ENCODE measurements around the gene TP53TG5. TPM values are rescaled to one million over a fixed set of nuclear protein-coding genes. Genes with fewer than 3 reads are reported as not detected.

The TP53TG5 gene
- total RNA-seq = 3.2 TPM in 1 of 2 replicates, not detected in the other

GRCh38 chr20:45378191-45378590 is at the start of gene TP53TG5:
TP53TG5 (minus strand) TSS chr20:45378325; CDS start chr20:45378236, 89 bp downstream.

DNA sequence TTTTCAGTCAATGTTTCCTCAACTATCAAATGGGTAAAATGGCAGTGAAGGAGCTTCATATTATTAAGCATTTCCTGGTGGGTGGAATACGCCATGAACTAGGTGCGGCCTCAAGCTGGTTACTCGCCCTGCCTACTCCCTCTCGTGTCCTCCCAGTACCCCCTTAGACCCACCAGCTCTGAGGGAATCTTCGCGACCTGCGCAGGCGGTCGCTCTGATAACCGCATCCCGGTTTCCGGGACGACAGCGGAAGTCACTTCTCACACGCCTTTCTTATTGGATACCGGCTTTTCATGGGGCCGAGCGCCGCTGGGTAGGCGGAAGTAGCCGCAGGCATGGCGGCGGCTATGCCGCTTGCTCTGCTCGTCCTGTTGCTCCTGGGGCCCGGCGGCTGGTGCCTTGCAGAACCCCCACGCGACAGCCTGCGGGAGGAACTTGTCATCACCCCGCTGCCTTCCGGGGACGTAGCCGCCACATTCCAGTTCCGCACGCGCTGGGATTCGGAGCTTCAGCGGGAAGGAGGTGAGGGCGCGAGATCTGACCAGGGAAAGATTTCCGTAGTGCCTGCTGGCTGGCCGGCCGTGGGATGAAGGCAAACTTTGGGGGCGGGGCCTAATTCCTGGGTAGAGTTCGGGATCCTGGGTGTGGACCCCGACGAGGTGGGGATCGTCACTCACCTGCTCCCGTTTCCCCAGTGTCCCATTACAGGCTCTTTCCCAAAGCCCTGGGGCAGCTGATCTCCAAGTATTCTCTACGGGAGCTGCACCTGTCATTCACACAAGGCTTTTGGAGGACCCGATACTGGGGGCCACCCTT is 37.9 kb upstream of the TP53TG5 start, which contains the start of gene PIGT:
Gene PIGT, plus strand, starts transcription at position 320 of the 816 bp plus-strand sequence. Its CDS starts 16 bp downstream, at position 336.

GRCh38 chr20:45407783-45408645 is 29.9 kb upstream of the TP53TG5 start, which contains the start of gene DBNDD2:
DBNDD2 (plus strand) TSS chr20:45408289; CDS start chr20:45408468, 179 bp downstream.

GRCh38 chr20:45362804-45363610 is 15.1 kb downstream of the TP53TG5 start, which contains the start of gene SYS1:
SYS1 (plus strand) TSS chr20:45363156; CDS start chr20:45363532, 376 bp downstream.

DNA sequence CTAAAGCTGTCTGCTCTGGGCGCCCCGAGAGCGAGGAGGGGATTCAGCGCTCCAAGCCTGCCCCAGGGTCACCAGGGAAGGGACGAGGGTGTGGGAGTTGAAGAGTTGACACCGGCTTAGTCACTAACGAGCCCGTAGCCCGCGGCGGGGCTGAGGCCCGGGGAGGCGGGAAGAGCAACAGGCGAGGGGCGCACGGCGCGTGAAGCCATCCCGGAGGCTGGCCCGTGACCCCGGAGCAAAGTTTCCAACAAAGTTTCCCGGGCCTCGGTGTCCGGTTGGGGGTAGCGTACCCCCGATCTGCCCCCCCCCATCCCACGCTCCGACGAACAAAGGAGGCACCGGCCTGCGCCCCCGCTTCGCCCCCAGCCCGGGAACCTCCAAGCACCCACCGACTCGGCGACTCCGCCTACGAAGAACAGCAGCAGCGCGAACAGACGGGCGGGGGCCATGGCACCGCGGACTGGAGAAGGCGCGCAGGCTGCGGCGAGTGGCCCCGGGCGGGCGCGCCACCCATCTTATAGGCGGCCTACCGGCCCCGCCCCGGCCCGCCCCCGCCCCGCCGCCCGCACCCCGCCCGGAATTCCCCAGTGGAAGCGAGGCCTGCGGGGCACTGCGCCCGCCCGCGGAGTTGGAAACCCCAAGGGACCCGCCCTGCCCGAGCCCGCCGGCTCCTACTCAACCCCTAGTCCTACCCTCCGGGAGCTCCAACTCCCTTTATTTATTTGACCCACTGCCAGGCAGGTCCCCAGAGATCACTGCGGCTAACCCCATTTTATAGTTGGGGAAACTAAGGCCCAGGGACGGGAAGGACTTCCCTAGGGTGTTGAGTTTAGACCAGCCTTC is 30.0 kb downstream of the TP53TG5 start, which contains the start of gene SDC4:
Gene SDC4, minus strand, starts transcription at position 489 of the 843 bp plus-strand sequence. Its CDS starts 40 bp downstream, at position 449.

Other genes with a start within 250 kb of the TP53TG5 start
- gene PI3, start 203.4 kb downstream of the TP53TG5 start, total RNA-seq = not detected in 2 replicates
- gene SEMG1, start 171.3 kb downstream of the TP53TG5 start, total RNA-seq = not detected in 2 replicates
- gene SEMG2, start 157.0 kb downstream of the TP53TG5 start, total RNA-seq = not detected in 2 replicates
- gene SLPI, start 123.8 kb downstream of the TP53TG5 start, total RNA-seq = not detected in 2 replicates
- not detected in 2 replicates for gene RBPJL, start 71.5 kb downstream of the TP53TG5 start, total RNA-seq
- gene MATN4, start 70.0 kb downstream of the TP53TG5 start, total RNA-seq = not detected in 2 replicates
- gene SDC4, start 29.9 kb downstream of the TP53TG5 start, total RNA-seq = 263 and 270 TPM in 2 replicates
- gene SYS1, start 15.2 kb downstream of the TP53TG5 start, total RNA-seq = 43.0 and 95.3 TPM in 2 replicates
- gene DBNDD2, start 30.0 kb upstream of the TP53TG5 start, total RNA-seq = 4.9 and 11.3 TPM in 2 replicates
- gene PIGT, start 37.8 kb upstream of the TP53TG5 start, total RNA-seq = 63.6 and 67.5 TPM in 2 replicates
- not detected in 2 replicates for gene WFDC2, start 91.4 kb upstream of the TP53TG5 start, total RNA-seq
- not detected in 2 replicates for gene SPINT3, start 137.3 kb upstream of the TP53TG5 start, total RNA-seq
- gene WFDC6, start 161.2 kb upstream of the TP53TG5 start, total RNA-seq = not detected in 2 replicates
- gene EPPIN, start 169.1 kb upstream of the TP53TG5 start, total RNA-seq = not detected in 2 replicates
- not detected in 2 replicates for gene WFDC8, start 201.0 kb upstream of the TP53TG5 start, total RNA-seq

Data from myometrial cell (primary cell).